Activated T-helper 2 cell treated with anti-CD3 and anti-CD28 coated beads, Interferon-gamma antibody, Interleukin-2, Interleukin-4, amounts not matched to agents 10 μg/mL and 5 μg/mL and 100 μg/mL, durations not matched to agents 14 hours and 24 hours and 36 hours (primary cell): ENCODE data around the gene SLC23A2. TPM values are rescaled to one million over a fixed set of nuclear protein-coding genes. Genes with fewer than 3 reads are reported as not detected.
A peak's percentile ranks its signal among the peaks of the same experiment; 100 is the strongest.

ENCODE experiments used
- DNase-seq: peaks from one replicate; pipeline ENCODE4 v3.0.0; 2021; ENCODE audit warnings: low spot score
- H3K27ac Mint-ChIP-seq: one replicate; pipeline ENCODE4 v1.8.0; 2021; ENCODE audit warnings: mixed read lengths
- H3K27me3 Mint-ChIP-seq: one replicate; pipeline ENCODE4 v1.8.0; 2021; ENCODE audit warnings: low read depth, mixed read lengths
- H3K36me3 Mint-ChIP-seq: one replicate; pipeline ENCODE4 v1.8.0; 2021; ENCODE audit warnings: low read depth, mixed read lengths
- H3K4me1 Mint-ChIP-seq: one replicate; pipeline ENCODE4 v1.8.0; 2021; ENCODE audit warnings: low read depth, mixed read lengths
- H3K4me3 Mint-ChIP-seq: one replicate; pipeline ENCODE4 v1.8.0; 2021; ENCODE audit warnings: low read depth, mild to moderate bottlenecking, moderate library complexity, mixed read lengths
- H3K9me3 Mint-ChIP-seq: one replicate; pipeline ENCODE4 v1.8.0; 2021; ENCODE audit warnings: mixed read lengths
- intact Hi-C: fragments of 100-400 bp; cut with micrococcal nuclease; formaldehyde crosslinking; loops from one replicate; pipeline ENCODE4 v1.15.1; 2023
- total RNA-seq: library from RNA; stranded (reverse); gene quantifications from 2 replicates; pipeline ENCODE4 v1.2.3, GENCODE V29; 2022

The SLC23A2 gene
- total RNA-seq, 1 donor from 2014 or later = 21.3 TPM

DNA sequence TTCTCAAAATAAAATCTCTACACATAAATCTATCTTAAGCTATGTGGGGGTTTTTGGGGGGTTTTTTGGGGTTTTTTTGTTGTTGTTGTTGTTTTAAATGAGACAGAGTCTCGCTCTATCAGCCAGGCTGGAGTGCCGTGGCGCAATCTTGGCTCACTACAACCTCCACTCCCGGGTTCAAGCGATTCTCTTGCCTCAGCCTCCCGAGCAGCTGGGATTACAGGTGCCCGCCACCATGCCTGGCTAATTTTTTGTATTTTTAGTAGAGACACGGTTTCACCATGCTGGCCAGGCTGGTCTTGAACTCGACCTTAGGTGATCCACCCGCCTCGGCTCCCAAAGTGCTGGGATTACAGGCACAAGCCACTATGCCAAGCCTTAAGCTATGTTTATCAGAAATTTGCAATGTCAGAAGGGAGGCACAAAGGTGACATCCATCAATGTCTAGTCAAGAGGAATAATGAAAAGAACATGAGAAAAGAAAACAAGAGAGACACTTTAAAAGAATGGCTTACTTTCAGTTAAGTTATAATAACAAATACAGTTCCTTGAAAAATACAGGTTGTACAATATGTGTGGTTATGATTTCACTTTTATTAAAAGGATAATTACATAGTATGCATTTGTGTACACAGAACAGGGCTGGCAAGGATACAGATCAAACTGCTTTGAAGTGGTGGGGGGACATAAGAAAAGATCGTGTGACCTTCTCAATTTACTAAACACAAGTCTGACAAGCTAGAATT lies 28.6 kb downstream of the SLC23A2 start:
- Mint-ChIP-seq H3K27ac (peak overlapping the region; percentile 85), H3K4me3 (peak overlapping the region; percentile 69), H3K9me3 (no peaks in the 10 kb centered on the region), H3K27me3 (no peaks in the 10 kb centered on the region), H3K4me1 (peaks cover 17% of the 10 kb centered on the region), H3K36me3 (peaks cover 24% of the 10 kb centered on the region)
- intact Hi-C loops = loop anchor here (1.0 to 2.0 kb wide), 2 partner anchors 10 to 16 kb away; no protein-coding TSS in a partner anchor
- no peak for DNase-seq

DNA sequence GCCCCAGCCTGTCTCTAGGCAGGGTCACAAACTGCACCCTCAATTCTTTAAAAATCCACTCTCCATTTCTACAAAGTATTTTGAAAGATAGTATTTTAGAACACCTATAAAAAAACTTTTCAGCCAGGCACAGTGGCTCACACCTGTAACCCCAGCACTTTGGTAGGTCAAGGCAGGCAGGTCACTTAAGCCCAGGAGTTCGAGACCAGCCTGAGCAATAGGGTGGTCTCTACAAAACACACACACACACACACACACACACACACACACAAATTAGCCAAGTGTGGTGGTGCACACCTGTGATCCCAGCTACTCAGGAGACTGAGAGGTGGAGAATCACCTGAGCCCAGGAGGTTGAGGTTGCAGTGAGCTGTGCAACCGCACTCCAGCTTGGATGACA lies 30.2 kb downstream of the SLC23A2 start:
- Mint-ChIP-seq H3K4me3 (no peak overlapping the region), H3K27me3 (no peaks in the 10 kb centered on the region), H3K36me3 (peaks cover 32% of the 10 kb centered on the region), H3K4me1 (peaks cover 22% of the 10 kb centered on the region), H3K27ac (no peak overlapping the region), H3K9me3 (no peaks in the 10 kb centered on the region)
- intact Hi-C loops = no loop called here
- no peak for DNase-seq

DNA sequence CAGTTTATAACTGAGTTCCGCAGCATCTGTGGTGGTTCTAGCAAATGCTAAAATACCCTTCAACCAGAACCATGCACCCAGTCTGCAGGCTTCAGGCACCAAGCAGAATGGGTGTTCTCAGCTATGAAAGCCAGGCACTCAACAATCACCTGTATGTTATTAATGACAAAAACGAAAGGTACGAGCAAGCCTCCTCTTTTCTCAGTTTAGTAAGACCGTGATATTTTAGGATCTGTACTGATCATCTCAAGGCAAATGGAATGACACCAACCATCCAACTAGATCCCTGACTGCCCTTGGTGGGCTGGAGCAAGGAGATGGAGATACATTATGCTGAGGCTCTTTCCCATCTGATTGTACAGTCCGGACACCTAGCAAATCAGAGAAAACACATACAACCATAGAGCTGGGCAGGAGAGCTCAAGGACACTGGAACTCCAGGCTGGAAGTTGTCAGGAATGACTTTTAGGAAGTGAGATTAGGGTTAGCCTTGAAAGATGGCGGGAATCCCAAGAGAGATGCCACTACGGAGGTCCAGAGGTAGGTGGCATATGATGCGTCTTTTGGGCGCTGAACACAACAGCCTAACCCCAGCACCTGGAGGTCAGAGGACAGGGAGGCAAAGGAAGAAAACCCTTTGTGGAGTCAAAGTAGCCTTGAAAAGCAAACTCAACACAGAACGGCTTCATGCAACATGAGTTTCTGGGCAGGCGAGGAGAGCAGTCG lies 33.4 kb downstream of the SLC23A2 start:
- Mint-ChIP-seq H3K4me3 (no peak overlapping the region), H3K9me3 (no peaks in the 10 kb centered on the region), H3K4me1 (peaks cover 11% of the 10 kb centered on the region), H3K27me3 (no peaks in the 10 kb centered on the region), H3K36me3 (peaks cover 35% of the 10 kb centered on the region), H3K27ac (no peak overlapping the region)
- intact Hi-C loops = no loop called here
- no peak for DNase-seq

DNA sequence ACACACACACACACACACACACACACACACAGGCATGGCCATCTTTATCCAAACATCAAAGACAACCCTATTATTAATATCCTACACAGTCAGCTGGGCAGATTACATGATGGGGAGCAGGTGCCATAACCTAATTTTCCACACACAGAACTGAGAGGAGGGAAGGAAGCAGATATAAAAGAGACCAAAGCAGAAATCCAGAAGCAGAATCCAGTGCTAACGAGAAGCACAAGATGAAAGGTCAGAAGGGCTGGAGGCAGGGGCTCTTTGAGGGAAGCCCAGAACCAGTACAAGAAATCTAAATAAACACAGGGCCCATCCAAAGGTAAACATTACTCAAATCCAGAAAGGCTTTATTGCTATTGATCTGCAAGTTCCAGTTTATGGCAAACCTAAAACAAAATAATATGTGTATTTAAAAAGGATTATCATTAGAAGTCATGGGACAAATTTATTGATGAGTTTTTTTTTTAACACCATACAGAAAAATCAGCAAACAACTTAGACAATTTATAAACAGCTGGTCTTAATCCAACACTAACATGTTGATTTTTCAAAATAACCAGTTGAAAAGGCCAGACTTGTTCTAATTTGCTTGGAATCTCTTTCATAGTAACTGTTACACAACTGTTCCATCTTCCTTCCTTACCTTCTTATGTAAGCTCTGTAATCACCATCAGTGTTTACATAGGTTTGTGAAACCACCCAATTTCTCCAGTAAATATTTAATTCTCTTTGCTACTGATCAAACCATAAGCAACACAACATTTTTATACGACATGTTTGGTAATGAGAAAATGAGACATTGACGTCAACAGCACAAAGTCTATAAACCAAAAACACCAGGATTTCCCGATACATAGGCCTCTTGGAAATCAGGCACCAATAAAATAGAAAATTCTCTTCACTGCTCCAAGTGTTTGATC lies 34.2 kb downstream of the SLC23A2 start:
- Mint-ChIP-seq H3K27me3 (no peaks in the 10 kb centered on the region), H3K9me3 (no peaks in the 10 kb centered on the region), H3K27ac (no peak overlapping the region), H3K4me1 (peaks cover 12% of the 10 kb centered on the region), H3K36me3 (peaks cover 39% of the 10 kb centered on the region), H3K4me3 (no peak overlapping the region)
- no peak for DNase-seq
- intact Hi-C loops = no loop called here

DNA sequence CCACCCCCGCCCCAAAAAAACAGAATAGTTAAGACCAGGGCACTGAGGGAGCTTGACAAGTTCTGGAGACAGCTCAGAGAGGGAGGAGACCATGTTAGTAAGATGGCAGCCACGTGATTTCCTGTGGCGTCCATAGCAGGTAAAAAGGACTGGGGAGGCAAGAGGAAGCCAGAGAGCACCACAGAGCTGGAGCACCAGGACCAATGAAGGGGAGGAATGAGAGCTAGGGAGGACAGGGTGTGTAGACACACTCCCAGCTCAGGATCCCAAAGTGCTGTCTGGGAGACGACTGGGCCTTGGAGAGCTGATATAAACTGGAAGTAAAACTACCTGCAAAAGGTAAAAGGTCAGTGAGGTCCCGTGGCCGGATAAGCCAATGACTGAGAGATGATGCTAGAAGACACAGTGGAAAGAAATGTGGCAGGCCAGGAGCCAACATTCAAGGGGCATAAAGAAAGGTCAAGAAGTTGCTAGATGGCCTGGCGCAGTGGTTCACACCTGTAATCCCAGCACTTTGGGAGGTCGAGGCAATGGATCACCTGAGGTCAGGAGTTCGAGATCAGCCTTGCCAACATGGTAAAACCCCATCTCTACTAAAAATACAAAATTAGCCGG lies 39.0 kb downstream of the SLC23A2 start:
- Mint-ChIP-seq H3K9me3 (no peaks in the 10 kb centered on the region), H3K27me3 (no peaks in the 10 kb centered on the region), H3K4me1 (peaks cover 37% of the 10 kb centered on the region), H3K4me3 (peak overlapping the region; percentile 45), H3K27ac (peak overlapping the region; percentile 90), H3K36me3 (peaks cover 13% of the 10 kb centered on the region)
- intact Hi-C loops = loop anchor here (1.0 kb wide), 1 partner anchor 11 kb away; no protein-coding TSS in a partner anchor
- peak; percentile 35 for DNase-seq

DNA sequence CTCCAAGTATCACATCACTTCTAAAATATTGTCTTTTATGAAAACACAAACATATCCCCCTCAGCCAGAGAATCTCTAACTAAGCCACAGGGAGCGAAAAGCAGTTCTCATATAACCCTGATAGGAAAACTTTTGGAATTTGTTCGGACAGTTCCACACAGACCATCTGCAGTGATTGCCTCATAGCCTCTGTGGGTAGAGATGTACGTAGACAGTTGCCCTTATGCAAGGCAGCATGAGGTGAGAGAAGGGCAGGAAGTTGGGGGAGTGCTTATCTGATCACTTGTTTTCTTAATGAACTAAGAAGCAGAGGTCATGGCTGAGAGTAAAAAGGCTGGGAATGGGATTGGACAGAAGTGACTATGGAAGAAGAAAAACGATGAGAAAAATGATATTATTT lies 39.6 kb downstream of the SLC23A2 start:
- Mint-ChIP-seq H3K27ac (peak overlapping the region; percentile 90), H3K36me3 (peaks cover 9% of the 10 kb centered on the region), H3K27me3 (no peaks in the 10 kb centered on the region), H3K4me1 (peaks cover 35% of the 10 kb centered on the region), H3K9me3 (no peaks in the 10 kb centered on the region), H3K4me3 (peak overlapping the region; percentile 51)
- intact Hi-C loops = loop anchor here (1.0 kb wide), 1 partner anchor 12 kb away; no protein-coding TSS in a partner anchor
- DNase-seq = peak; percentile 17

DNA sequence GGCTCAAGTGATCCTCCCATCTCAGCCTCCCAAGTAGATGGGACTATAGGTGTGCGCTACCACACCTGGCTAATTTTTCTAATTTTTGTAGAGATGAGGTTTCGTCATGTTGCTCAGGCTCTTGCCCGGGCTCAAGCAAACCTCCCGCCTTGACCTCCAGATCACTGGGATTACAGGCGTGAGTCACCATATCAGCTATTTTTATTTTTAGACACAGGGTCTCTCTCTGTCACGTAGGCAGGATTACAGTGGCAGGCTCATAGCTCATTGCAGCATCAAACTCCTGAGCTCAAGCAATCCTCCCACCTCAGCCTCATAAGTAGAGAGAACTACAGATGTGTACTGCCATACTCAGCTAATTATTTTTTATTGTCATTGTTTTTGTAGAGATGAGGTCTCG lies 41.7 kb downstream of the SLC23A2 start:
- peaks cover 8% of the 10 kb centered on the region for H3K36me3 Mint-ChIP-seq
- intact Hi-C loops = loop anchor here (5.0 to 10.0 kb wide), 5 partner anchors 43 to 355 kb away; partner anchors contain the start of gene SLC23A2
- H3K27me3 Mint-ChIP-seq = no peaks in the 10 kb centered on the region
- no peak for DNase-seq
- no peak overlapping the region for H3K27ac Mint-ChIP-seq
- peaks cover 40% of the 10 kb centered on the region for H3K4me1 Mint-ChIP-seq
- no peaks in the 10 kb centered on the region for H3K9me3 Mint-ChIP-seq
- H3K4me3 Mint-ChIP-seq = no peak overlapping the region

DNA sequence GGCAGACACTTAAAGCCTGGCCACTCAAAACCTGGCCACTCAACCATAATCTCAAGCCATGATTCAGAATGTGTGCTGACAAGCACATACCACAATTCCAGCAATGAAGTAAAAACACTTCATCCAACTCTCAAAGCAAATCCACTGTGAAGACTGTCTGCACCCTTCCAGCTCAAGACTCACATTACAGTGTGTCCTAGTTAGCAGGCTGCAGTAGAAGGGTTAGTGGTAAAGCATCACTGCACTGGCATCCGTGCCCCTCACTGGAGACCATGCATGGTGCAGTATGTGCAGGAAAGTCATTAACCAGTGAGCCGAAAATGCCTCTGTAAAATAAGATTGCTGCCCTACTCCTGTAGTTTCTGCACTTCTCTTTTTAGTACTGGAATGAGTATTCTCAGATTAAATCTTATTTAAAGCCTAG lies 43.4 kb downstream of the SLC23A2 start:
- intact Hi-C loops = loop anchor here (2.0 to 10.0 kb wide), 7 partner anchors 15 to 353 kb away; partner anchors contain the start of gene SLC23A2
- H3K36me3 Mint-ChIP-seq = peaks cover 5% of the 10 kb centered on the region
- H3K4me1 Mint-ChIP-seq = peaks cover 38% of the 10 kb centered on the region
- H3K27ac Mint-ChIP-seq = peak overlapping the region; percentile 3
- H3K9me3 Mint-ChIP-seq = no peaks in the 10 kb centered on the region
- DNase-seq = no peak
- H3K4me3 Mint-ChIP-seq = no peak overlapping the region
- H3K27me3 Mint-ChIP-seq = no peaks in the 10 kb centered on the region

DNA sequence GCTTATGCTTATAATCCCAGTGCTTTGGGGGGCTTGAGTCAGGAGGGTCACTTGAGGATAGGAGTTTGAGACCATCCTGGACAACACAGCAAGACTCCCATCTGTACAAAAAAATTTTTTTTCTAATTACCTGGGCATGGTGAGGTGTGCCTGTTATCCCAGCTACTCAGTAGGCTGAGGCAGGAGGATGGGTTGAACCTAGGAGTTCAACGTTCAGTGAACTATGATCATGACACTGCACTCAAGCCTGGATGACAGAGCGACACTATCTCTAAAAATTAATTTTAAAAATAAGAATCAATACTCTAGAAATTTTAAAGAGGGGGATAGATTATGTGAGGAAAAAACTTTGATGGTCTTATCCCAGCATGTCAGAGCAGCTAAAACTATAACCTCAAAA lies 44.1 kb downstream of the SLC23A2 start:
- Mint-ChIP-seq H3K27ac (no peak overlapping the region), H3K9me3 (peaks cover 3% of the 10 kb centered on the region), H3K36me3 (peaks cover 4% of the 10 kb centered on the region), H3K4me1 (peaks cover 34% of the 10 kb centered on the region), H3K27me3 (no peaks in the 10 kb centered on the region), H3K4me3 (no peak overlapping the region)
- intact Hi-C loops = loop anchor here (2.0 to 10.0 kb wide), 7 partner anchors 16 to 352 kb away; partner anchors contain the start of gene SLC23A2
- no peak for DNase-seq

DNA sequence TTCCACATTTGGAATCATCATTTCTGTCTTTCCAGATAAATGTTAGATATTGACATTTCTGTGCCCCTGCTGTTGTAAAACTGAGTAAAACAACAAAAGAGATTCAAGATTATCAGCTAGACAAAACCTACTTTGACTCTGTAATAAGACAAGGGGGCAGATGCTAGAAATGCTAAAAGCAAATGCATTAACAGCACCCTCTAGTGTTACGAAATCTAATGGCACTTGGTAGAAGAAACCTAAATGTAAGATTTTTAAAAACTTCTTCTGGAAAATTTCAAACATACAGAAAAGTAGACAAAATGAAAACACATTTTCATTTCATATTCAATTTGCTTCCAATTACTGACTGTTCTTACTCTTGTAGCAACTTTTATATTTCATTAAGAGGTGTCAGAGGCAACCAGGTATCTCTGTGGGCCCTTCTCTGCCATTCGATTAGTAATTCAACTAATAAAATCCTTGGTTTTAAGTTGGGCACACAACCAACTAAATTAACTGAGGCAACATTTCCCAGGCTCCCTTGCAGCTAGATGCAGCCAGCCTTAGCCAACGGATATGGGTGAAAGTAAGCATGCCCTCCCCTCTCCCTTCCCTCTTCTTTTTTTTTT lies 45.0 kb downstream of the SLC23A2 start:
- H3K4me1 Mint-ChIP-seq = peaks cover 26% of the 10 kb centered on the region
- no peak overlapping the region for H3K27ac Mint-ChIP-seq
- DNase-seq = no peak
- H3K36me3 Mint-ChIP-seq = peaks cover 6% of the 10 kb centered on the region
- peaks cover 5% of the 10 kb centered on the region for H3K9me3 Mint-ChIP-seq
- intact Hi-C loops = loop anchor here (2.0 to 10.0 kb wide), 7 partner anchors 16 to 352 kb away; partner anchors contain the start of gene SLC23A2
- no peaks in the 10 kb centered on the region for H3K27me3 Mint-ChIP-seq
- H3K4me3 Mint-ChIP-seq = no peak overlapping the region

DNA sequence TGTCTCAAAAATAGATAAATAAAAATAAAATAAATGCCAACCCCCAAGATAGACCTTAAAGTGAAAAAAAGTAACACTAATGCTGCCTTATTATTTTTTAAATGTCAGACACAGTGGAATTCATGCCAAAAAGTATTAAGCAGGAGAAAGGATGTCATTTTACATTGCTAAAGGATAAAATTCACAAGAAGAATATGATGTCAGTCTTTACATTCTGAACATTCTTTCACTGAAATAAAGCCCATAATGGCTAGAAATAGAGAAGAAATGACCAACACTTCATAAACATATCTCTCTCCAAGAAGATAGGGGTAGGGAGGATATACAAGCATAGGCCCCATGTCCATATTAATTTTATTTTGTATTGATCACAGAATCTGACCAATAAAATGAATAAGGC lies 47.4 kb downstream of the SLC23A2 start:
- H3K36me3 Mint-ChIP-seq = peaks cover 20% of the 10 kb centered on the region
- H3K9me3 Mint-ChIP-seq = peaks cover 5% of the 10 kb centered on the region
- H3K4me1 Mint-ChIP-seq = peaks cover 26% of the 10 kb centered on the region
- intact Hi-C loops = loop anchor here (10.0 kb wide), 1 partner anchor 349 kb away; no protein-coding TSS in a partner anchor
- H3K27me3 Mint-ChIP-seq = no peaks in the 10 kb centered on the region
- H3K4me3 Mint-ChIP-seq = no peak overlapping the region
- no peak for DNase-seq
- no peak overlapping the region for H3K27ac Mint-ChIP-seq
